Nephron (organoid): ENCODE data around the gene ATP7A.
"Not testable (repeated sequence)": the region's sequence is repeated elsewhere in the genome, so short reads cannot be mapped to it uniquely, and the experiment has no call there.

Source experiments
- H3K27ac Mint-ChIP-seq, 3 experiments: 2 replicates each; pipeline ENCODE4 v1.8.0; 2020; ENCODE audit warnings: mixed read lengths in 3 of 3, mild to moderate bottlenecking in 2 of 3, moderate library complexity in 1 of 3
- H3K27me3 Mint-ChIP-seq: 2 replicates; pipeline ENCODE4 v1.8.0; 2021; ENCODE audit warnings: low read depth, mild to moderate bottlenecking, moderate library complexity, mixed read lengths
- H3K36me3 Mint-ChIP-seq: 2 replicates; pipeline ENCODE4 v1.8.0; 2020; ENCODE audit warnings: low read depth, mixed read lengths
- H3K4me1 Mint-ChIP-seq: 2 replicates; pipeline ENCODE4 v1.8.0; 2020; ENCODE audit warnings: mixed read lengths
- H3K4me3 Mint-ChIP-seq, 3 experiments: 2 replicates each; pipeline ENCODE4 v1.8.0; 2020; ENCODE audit warnings: mild to moderate bottlenecking in 3 of 3, mixed read lengths in 3 of 3, moderate library complexity in 2 of 3
- H3K9me3 Mint-ChIP-seq: 2 replicates; pipeline ENCODE4 v1.8.0; 2020; ENCODE audit warnings: mixed read lengths
- TF ChIP-seq, protein P1 (sequence below), 3 experiments: fragments of 200-600 bp; sonication (generic); IDR thresholded peaks; one replicate each; pipeline ENCODE4 v1.5.0; 2021; ENCODE audit warnings: antibody characterized with exemption in 3 of 3; ENCODE audit not compliant: unreplicated experiment in 3 of 3

Gene ATP7A

DNA sequence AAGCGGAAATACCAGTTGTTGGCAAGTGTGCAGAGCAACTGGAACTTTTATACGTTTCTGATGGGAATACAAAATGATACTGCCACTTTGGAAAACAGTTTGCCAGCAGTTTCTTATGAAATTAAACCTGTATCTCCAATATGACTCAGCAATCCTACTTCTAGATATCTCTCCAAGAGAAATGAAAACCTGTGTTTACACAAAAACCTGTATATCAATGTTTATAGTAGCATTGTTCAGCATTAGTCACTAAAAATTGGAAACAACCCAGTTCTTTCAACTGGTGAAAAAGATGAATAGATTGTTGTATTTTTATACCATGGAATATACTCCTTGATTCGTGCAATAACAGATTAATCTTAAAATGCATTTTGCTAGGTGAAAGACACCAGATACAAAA is 26.8 kb downstream of the ATP7A start:
- Mint-ChIP-seq H3K4me3 (no peak overlapping the region), H3K36me3 (peaks cover 5% of the 10 kb centered on the region), H3K9me3 (no peaks in the 10 kb centered on the region), H3K4me1 (no peaks in the 10 kb centered on the region), H3K27ac (no peak overlapping the region), H3K27me3 (no peaks in the 10 kb centered on the region)
- TF ChIP-seq, protein P1, sequence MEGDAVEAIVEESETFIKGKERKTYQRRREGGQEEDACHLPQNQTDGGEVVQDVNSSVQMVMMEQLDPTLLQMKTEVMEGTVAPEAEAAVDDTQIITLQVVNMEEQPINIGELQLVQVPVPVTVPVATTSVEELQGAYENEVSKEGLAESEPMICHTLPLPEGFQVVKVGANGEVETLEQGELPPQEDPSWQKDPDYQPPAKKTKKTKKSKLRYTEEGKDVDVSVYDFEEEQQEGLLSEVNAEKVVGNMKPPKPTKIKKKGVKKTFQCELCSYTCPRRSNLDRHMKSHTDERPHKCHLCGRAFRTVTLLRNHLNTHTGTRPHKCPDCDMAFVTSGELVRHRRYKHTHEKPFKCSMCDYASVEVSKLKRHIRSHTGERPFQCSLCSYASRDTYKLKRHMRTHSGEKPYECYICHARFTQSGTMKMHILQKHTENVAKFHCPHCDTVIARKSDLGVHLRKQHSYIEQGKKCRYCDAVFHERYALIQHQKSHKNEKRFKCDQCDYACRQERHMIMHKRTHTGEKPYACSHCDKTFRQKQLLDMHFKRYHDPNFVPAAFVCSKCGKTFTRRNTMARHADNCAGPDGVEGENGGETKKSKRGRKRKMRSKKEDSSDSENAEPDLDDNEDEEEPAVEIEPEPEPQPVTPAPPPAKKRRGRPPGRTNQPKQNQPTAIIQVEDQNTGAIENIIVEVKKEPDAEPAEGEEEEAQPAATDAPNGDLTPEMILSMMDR (IDR thresholded peaks at IDR 0.05; ENCODE audit: unreplicated experiment in 3 of 3), result no peak

DNA sequence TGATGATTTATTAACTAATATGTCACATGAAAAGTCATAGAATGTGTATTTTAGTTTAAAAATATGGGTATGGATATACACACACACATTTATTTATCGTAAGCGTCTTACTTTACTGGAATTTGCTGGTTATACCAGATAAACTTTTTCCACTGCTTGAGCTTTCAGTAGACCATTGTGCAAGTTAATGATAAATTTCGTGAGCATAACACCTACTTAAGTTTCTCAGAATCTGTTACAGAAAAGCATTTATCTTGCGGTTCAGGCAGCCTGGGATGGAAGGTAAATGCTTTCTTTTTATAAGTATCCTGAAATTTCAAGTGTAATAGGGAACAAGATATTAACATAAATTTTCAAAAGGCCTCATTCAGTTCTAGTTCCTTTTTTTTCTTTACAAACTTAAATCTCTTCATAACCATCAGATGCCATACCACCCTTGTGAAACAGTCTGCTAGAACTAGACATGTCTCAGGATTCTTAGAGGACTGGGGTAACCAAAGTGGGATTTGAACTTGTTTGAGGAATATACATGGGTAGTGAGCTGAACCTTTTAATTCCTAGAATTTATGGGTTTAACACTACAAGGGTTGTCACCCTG is 27.7 kb downstream of the ATP7A start:
- peak overlapping the region in 1 of 3 experiments; percentile 35 for H3K27ac Mint-ChIP-seq
- no peaks in the 10 kb centered on the region for H3K4me1 Mint-ChIP-seq
- H3K36me3 Mint-ChIP-seq, result no peaks in the 10 kb centered on the region
- no peaks in the 10 kb centered on the region for H3K9me3 Mint-ChIP-seq
- H3K27me3 Mint-ChIP-seq, result no peaks in the 10 kb centered on the region
- no peak overlapping the region for H3K4me3 Mint-ChIP-seq
- TF ChIP-seq, protein P1 (IDR thresholded peaks at IDR 0.05; ENCODE audit: unreplicated experiment in 3 of 3), result no peak

DNA sequence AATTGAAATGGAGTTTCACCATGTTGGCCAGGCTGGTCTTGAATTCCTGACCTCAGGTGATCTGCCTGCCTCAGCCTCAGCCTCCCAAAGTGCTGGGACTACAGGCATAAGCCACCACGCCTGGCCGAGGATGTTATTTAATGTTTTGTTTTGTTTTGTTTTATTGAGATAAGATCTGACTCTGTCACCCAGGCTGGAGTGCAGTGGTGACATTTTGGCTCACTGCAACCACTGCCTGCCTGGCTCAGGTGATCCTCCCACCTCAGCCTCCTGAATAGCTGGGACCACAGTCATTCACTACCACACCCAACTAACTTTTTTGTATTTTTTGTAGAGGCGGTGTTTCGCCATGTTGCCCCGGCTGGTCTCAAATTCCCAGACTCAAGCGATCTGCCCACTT is 34.5 kb downstream of the ATP7A start:
- not testable (repeated sequence) for H3K27me3 Mint-ChIP-seq, H3K4me3 Mint-ChIP-seq, H3K36me3 Mint-ChIP-seq, H3K9me3 Mint-ChIP-seq, H3K27ac Mint-ChIP-seq, H3K4me1 Mint-ChIP-seq

DNA sequence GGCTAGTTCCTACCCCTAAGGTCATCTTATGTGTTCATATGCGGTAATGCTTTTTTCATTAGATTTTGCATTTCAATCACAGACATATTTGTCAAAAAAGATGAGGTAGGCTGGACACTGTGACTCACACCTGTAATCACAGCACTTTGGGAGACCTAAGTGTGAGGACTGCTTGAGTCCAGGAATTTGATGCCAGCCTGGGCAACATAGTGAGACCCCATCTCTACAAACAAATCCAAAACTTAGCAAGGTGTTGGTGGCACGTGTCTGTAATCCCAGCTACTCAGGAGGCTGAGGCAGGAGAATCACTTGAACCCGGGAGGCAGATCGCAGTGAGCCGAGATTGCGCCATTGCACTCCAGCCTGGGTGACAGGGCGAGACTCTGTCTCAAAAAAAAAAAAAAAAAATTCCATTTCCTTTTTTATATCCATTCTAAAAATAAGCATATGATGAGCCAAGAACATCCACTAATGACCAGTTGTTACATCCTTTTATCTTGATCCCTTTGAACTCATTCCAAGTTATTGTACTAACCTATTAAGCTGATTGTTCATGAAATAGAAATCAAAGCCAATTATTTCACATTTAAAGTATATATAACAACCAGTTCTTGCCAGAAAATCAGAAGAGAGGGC is 35.5 kb downstream of the ATP7A start:
- TF ChIP-seq, protein P1 (IDR thresholded peaks at IDR 0.05; ENCODE audit: unreplicated experiment in 3 of 3), result no peak
- no peak overlapping the region for H3K4me3 Mint-ChIP-seq
- peaks cover 3% of the 10 kb centered on the region for H3K9me3 Mint-ChIP-seq
- H3K36me3 Mint-ChIP-seq, result peaks cover 4% of the 10 kb centered on the region
- no peaks in the 10 kb centered on the region for H3K4me1 Mint-ChIP-seq
- H3K27me3 Mint-ChIP-seq, result no peaks in the 10 kb centered on the region
- H3K27ac Mint-ChIP-seq, result no peak overlapping the region

DNA sequence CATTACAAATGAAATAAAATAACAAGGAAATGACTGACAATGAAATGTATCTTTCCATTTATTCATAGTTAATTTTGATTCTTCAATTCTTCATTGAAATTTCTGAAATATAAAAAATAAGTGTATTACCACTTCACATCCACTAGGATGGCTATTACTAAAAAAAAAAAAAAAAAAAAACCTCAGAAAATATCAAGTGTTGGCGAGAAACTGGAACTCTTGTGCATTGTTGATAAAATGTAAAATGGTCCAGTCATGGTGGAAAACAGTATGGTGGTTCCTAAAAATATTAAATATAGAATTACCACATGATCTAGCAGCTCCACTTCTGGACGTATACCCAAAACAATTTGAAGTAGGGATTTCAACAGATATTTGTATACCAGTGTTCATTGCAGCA is 36.1 kb downstream of the ATP7A start:
- Mint-ChIP-seq H3K27ac (no peak overlapping the region), H3K27me3 (no peaks in the 10 kb centered on the region), H3K9me3 (peaks cover 3% of the 10 kb centered on the region)

DNA sequence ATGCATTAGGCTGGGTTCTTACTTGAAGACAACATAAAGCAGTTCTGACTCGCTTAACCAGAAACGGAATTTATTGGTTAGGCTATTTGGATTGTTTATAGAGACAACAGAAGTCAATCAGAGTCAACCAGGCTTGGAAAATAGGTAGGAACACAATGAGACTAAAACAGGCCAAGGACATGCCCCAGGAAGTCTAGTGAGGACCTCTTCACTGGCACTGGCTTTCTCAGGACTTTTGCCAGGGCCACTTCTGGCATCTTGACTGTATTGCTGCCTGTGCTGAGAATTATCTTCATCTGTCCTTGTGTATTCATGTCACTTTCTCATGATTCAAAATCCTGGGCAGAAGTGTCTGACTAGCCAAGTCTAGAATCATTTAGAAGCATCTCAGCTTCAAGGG is 39.3 kb downstream of the ATP7A start:
- peaks cover 3% of the 10 kb centered on the region for H3K9me3 Mint-ChIP-seq
- no peaks in the 10 kb centered on the region for H3K27me3 Mint-ChIP-seq
- peaks cover 4% of the 10 kb centered on the region for H3K36me3 Mint-ChIP-seq
- H3K4me1 Mint-ChIP-seq, result peaks cover 6% of the 10 kb centered on the region
- no peak overlapping the region for H3K4me3 Mint-ChIP-seq
- no peak overlapping the region for H3K27ac Mint-ChIP-seq
- TF ChIP-seq, protein P1 (IDR thresholded peaks at IDR 0.05; ENCODE audit: unreplicated experiment in 3 of 3), result no peak

More for the DNA sequence above, 36.1 kb downstream of the ATP7A start:
- TF ChIP-seq, protein P1 (IDR thresholded peaks at IDR 0.05; ENCODE audit: unreplicated experiment in 3 of 3), result no peak
- Mint-ChIP-seq H3K36me3 (peaks cover 4% of the 10 kb centered on the region), H3K4me3 (no peak overlapping the region), H3K4me1 (no peaks in the 10 kb centered on the region)
